B cell (primary cell): ENCODE data around the gene OVCA2. TPM values are rescaled to one million over a fixed set of nuclear protein-coding genes. Genes with fewer than 3 reads are reported as not detected.

Source experiments
- ATAC-seq: fragments of 200-7000 bp; cut with Tn5 transposase; one replicate; pipeline ENCODE4 v1.10.0; 2021; ENCODE audit warnings: low read depth, mild to moderate bottlenecking, moderate number of reproducible peaks, moderate library complexity
- CTCF ChIA-PET: fragments of 350-600 bp; sonication (Branson Sonifier 250); formaldehyde crosslinking; loops from one replicate; lab custom pipeline; 2021; ENCODE audit warnings: antibody characterized with exemption, inconsistent platforms; lab: Charles Lee
- POLR2A ChIA-PET: fragments of 350-600 bp; sonication (Branson Sonifier 250); formaldehyde crosslinking; loops from one replicate; lab custom pipeline; 2021; ENCODE audit warnings: antibody characterized with exemption; lab: Charles Lee
- DNase-seq: peaks from one replicate; pipeline ENCODE4 v3.0.0; 2013
- H2AFZ ChIP-seq: 2 replicates; pipeline ENCODE4 v1.6.1; 2012; ENCODE audit warnings: mild to moderate bottlenecking, low read depth, low read length; ENCODE audit not compliant: insufficient read depth, poor library complexity, severe bottlenecking
- H3K27ac ChIP-seq, 2 donors: 1 replicate in 1 of 2; 2 replicates in 1 of 2; pipeline ENCODE4 v1.5.1; 2012 to 2013; ENCODE audit warnings: low read length in 2 of 2, mild to moderate bottlenecking in 2 of 2, moderate library complexity in 1 of 2
- H3K27me3 ChIP-seq, 4 experiments: fragments of 200-600 bp in 1 of 4; sonication (generic) in 1 of 4; replicated peaks in 1 of 4; 1 replicate in 2 of 4; 2 replicates in 2 of 4; pipeline versions ENCODE4 v1.6.1 to v1.7.0; 2013 to 2016; ENCODE audit warnings: low read length in 3 of 4, mild to moderate bottlenecking in 2 of 4, mixed read lengths in 1 of 4, moderate library complexity in 1 of 4; ENCODE audit not compliant: insufficient read depth in 4 of 4, control insufficient read depth in 3 of 4; ENCODE audit errors: control extremely low read depth in 1 of 4
- H3K36me3 ChIP-seq, 2 experiments: replicated peaks in 1 of 2; 1 replicate in 1 of 2; 2 replicates in 1 of 2; pipeline versions ENCODE4 v1.6.1 to v1.7.1; 2013; ENCODE audit warnings: low read length in 1 of 2; ENCODE audit not compliant: insufficient read depth in 2 of 2, control insufficient read depth in 1 of 2; ENCODE audit errors: control extremely low read depth in 1 of 2, extremely low read depth in 1 of 2
- H3K4me1 ChIP-seq, 2 donors: fragments of 200-600 bp in 1 of 2; sonication (generic) in 1 of 2; 1 replicate in 1 of 2; 2 replicates in 1 of 2; pipeline versions ENCODE4 v1.5.1 to v1.6.1; 2013 to 2017; ENCODE audit warnings: low read length in 2 of 2; ENCODE audit not compliant: control insufficient read depth in 2 of 2, insufficient read depth in 2 of 2
- H3K4me2 ChIP-seq: replicated peaks from 2 replicates; pipeline ENCODE3; 2012; ENCODE audit warnings: mild to moderate bottlenecking, low read depth, low read length; ENCODE audit not compliant: poor library complexity, severe bottlenecking
- H3K4me3 ChIP-seq, 5 experiments: fragments of 200-600 bp in 1 of 5; sonication (generic) in 1 of 5; 1 replicate in 3 of 5; 2 replicates in 2 of 5; pipeline versions ENCODE4 v1.5.1 to v1.7.0; 2011 to 2016; ENCODE audit warnings: low read length in 4 of 5, mild to moderate bottlenecking in 4 of 5, low read depth in 2 of 5, control low read depth in 1 of 5, moderate library complexity in 1 of 5; ENCODE audit not compliant: insufficient read depth in 1 of 5; ENCODE audit errors: control extremely low read depth in 1 of 5, extremely low read depth in 1 of 5
- H3K79me2 ChIP-seq: fragments of 200-600 bp; sonication (generic); one replicate; pipeline ENCODE4 v1.6.0; 2016; ENCODE audit warnings: low read length; ENCODE audit not compliant: control insufficient read depth, insufficient read depth
- H3K9ac ChIP-seq: fragments of 200-600 bp; sonication (generic); 2 replicates; pipeline ENCODE4 v1.6.1; 2017; ENCODE audit warnings: mild to moderate bottlenecking, low read length, moderate library complexity
- H3K9me3 ChIP-seq, 3 donors: one replicate each; pipeline versions ENCODE4 v1.6.1 to v1.7.1; 2013; ENCODE audit warnings: low read length in 2 of 3; ENCODE audit not compliant: control insufficient read depth in 2 of 3, insufficient read depth in 1 of 3; ENCODE audit errors: control extremely low read depth in 1 of 3
- H4K20me1 ChIP-seq: 2 replicates; pipeline ENCODE4 v1.6.0; 2012; ENCODE audit warnings: mild to moderate bottlenecking, low read length; ENCODE audit not compliant: insufficient read depth, control insufficient read depth, poor library complexity, severe bottlenecking
- H3K27ac Mint-ChIP-seq: one replicate; pipeline ENCODE4 v1.8.0; 2021; ENCODE audit warnings: mixed read lengths
- H3K27me3 Mint-ChIP-seq: one replicate; pipeline ENCODE4 v1.8.0; 2021; ENCODE audit warnings: mixed read lengths
- H3K4me1 Mint-ChIP-seq: one replicate; pipeline ENCODE4 v1.8.0; 2021; ENCODE audit warnings: mixed read lengths
- H3K4me3 Mint-ChIP-seq: one replicate; pipeline ENCODE4 v1.8.0; 2021; ENCODE audit warnings: mixed read lengths
- H3K9me3 Mint-ChIP-seq: one replicate; pipeline ENCODE4 v1.8.0; 2022; ENCODE audit warnings: mixed read lengths; ENCODE audit not compliant: insufficient read depth
- CTCF ChIP-seq: fragments of 200-600 bp; IDR thresholded peaks from one replicate; pipeline ENCODE4 v1.8.0; 2022; ENCODE audit warnings: antibody characterized with exemption, mild to moderate bottlenecking
- EZH2 ChIP-seq: IDR thresholded peaks from 2 replicates; pipeline ENCODE4 v1.6.1; 2012; ENCODE audit warnings: borderline replicate concordance, low read depth, mild to moderate bottlenecking, moderate library complexity, low read length; ENCODE audit not compliant: insufficient read depth, poor library complexity, severe bottlenecking
- WGBS: methylation state at CpG from one replicate; pipeline ENCODE4 v1.1.5; 2013; ENCODE audit warnings: missing lambda C conversion rate; ENCODE audit not compliant: insufficient coverage; 5-methylcytosine and 5-hydroxymethylcytosine counted together
- intact Hi-C: fragments of 100-400 bp; cut with micrococcal nuclease; formaldehyde crosslinking; loops from one replicate; pipeline ENCODE4 v1.10.0; 2022
- polyA plus RNA-seq: library from polyadenylated mRNA; depleted of rRNA; stranded (reverse); fragments of >200 nt; gene quantifications from 2 replicates; pipeline ENCODE4 v1.2.3, GENCODE V29; 2012
- total RNA-seq, 2 donors: library from RNA; stranded (reverse); fragments of 120-200 nt in 1 of 2; gene quantifications; 1 replicate in 1 of 2; 2 replicates in 1 of 2; pipeline versions ENCODE4 v1.2.3 to v1.2.4, GENCODE V29; 2013 to 2022

Gene OVCA2
- total and polyA plus RNA-seq, 2 donors (not counting 1 experiment from before 2014, with no cell fraction given): 23.2 to 43.9 TPM

- intact Hi-C loops: no loop called here
- Mint-ChIP-seq H3K27me3 (peaks cover 25% of the 10 kb centered on the region), H3K27ac (no peak overlapping the region), H3K4me1 (no peaks in the 10 kb centered on the region), H3K9me3 (no peaks in the 10 kb centered on the region), H3K4me3 (no peak overlapping the region)
- Histone ChIP-seq H4K20me1 (no peaks in the 10 kb centered on the region), H3K4me1 (no peaks in the 10 kb centered on the region), H3K36me3 (no peaks in the 10 kb centered on the region), H3K9ac (no peak overlapping the region), H3K27me3 (peaks cover 0 to 15% (median 1%) of the 10 kb centered on the region in 4 experiments), H3K4me2 (no peak overlapping the region), H3K79me2 (no peaks in the 10 kb centered on the region), H3K27ac (no peak overlapping the region), H3K9me3 (no peaks in the 10 kb centered on the region), H2AFZ (no peak overlapping the region), H3K4me3 (no peak overlapping the region)
- ChIA-PET CTCF (no interaction called here), POLR2A (no interaction called here)
- ATAC-seq (no peak), DNase-seq (no peak)
- WGBS: 95% methylated on average over 15 of the region's 15 CpGs
- TF ChIP-seq CTCF: no peak
- no peak for TF ChIP-seq EZH2
These were observed 33.3 kb upstream of the OVCA2 start for GRCh38 chr17:2008332-2009126.

GRCh38 chr17:2009737-2010136 lies 32.1 kb upstream of the OVCA2 start:
- ATAC-seq: no peak
- Histone ChIP-seq H3K79me2 (no peaks in the 10 kb centered on the region), H2AFZ (no peak overlapping the region), H3K27me3 (peaks cover 0 to 18% (median 1%) of the 10 kb centered on the region in 4 experiments), H3K4me1 (no peaks in the 10 kb centered on the region), H3K36me3 (no peaks in the 10 kb centered on the region), H3K4me3 (no peak overlapping the region), H3K9me3 (no peaks in the 10 kb centered on the region), H3K9ac (no peak overlapping the region), H4K20me1 (no peaks in the 10 kb centered on the region), H3K4me2 (no peak overlapping the region), H3K27ac (no peak overlapping the region)
- Mint-ChIP-seq H3K9me3 (no peaks in the 10 kb centered on the region), H3K27me3 (peaks cover 33% of the 10 kb centered on the region), H3K4me1 (no peaks in the 10 kb centered on the region), H3K27ac (no peak overlapping the region), H3K4me3 (no peak overlapping the region)
- DNase-seq: no peak
- intact Hi-C loops: no loop called here
- no CpG with 5 or more reads among the region's 10 CpGs for whole genome bisulfite sequencing
- TF ChIP-seq CTCF: no peak
- no peak for TF ChIP-seq EZH2
- CTCF ChIA-PET: no interaction called here
- POLR2A ChIA-PET: no interaction called here
